Measurements from ENCODE around the gene PLXND1. TPM values are rescaled to one million over a fixed set of nuclear protein-coding genes. Genes with fewer than 3 reads are reported as not detected.

PLXND1 gene
- total RNA-seq, 1 experiment from 2014 or later, result 47.3 TPM

DNA sequence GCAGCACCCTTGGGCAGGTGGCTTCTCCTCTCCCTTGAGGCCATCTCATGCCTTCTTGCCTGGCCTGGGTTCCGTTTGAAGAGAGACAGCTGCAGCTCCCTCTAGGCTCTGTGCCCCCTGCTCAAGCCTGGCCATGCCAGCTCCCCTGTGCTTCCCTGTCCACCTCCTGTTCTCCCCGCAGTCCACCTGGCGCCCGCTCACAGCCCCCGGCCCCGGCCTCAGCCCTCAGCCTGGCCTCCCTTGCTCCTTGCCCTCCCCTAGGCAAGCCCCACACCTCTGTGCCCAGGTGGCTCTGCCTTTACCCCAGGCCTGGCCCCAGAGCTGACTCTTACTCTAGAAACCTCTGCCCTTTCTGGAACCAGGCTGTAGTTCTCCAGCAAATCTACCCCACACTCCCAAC is 91.9 kb downstream of the PLXND1 start:
- Histone ChIP-seq H4K20me1 (ENCODE audit: insufficient read depth) (no peaks in the 10 kb centered on the region), H3K9ac (ENCODE audit: low read length) (no peak overlapping the region), H3K4me3 (replicated peaks in 1 of 2; ENCODE audit: low read depth in 1 of 2, low read length in 2 of 2) (no peak overlapping the region), H3K79me2 (ENCODE audit: insufficient read depth, low read length) (no peaks in the 10 kb centered on the region), H3K9me3 (ENCODE audit: control insufficient read depth in 1 of 2, insufficient read depth in 1 of 2, low read depth in 1 of 2, low read length in 2 of 2) (no peaks in the 10 kb centered on the region), H2AFZ (ENCODE audit: low read depth, low read length, poor library complexity, severe bottlenecking) (no peak overlapping the region), H3K36me3 (ENCODE audit: control insufficient read depth in 1 of 2, insufficient read depth in 2 of 2, low read length in 2 of 2) (no peaks in the 10 kb centered on the region), H3K4me1 (ENCODE audit: control insufficient read depth in 1 of 2, insufficient read depth in 2 of 2, low read length in 2 of 2) (no peaks in the 10 kb centered on the region), H3K9me2 (ENCODE audit: insufficient read depth) (no peaks in the 10 kb centered on the region), H3K4me2 (ENCODE audit: low read length) (no peak overlapping the region), H3K27ac (ENCODE audit: low read depth, low read length) (no peak overlapping the region), H3K27me3 (ENCODE audit: insufficient read depth, low read length) (no peaks in the 10 kb centered on the region)
- no peak for TF ChIP-seq ELF1 (IDR thresholded peaks at IDR 0.05; ENCODE audit: borderline replicate concordance, low read depth)
- TF ChIP-seq, protein P1, sequence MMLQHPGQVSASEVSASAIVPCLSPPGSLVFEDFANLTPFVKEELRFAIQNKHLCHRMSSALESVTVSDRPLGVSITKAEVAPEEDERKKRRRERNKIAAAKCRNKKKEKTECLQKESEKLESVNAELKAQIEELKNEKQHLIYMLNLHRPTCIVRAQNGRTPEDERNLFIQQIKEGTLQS (IDR thresholded peaks at IDR 0.05), result no peak
- CTCF ChIA-PET, result no interaction called here
- BruUV-seq (replicated peaks), result no TSS peak
- RAD21 ChIA-PET (ENCODE audit: low non-redundant PET in 1 of 2, low total read pairs in 2 of 2, uncharacterized antibody in 2 of 2, unreplicated experiment in 2 of 2), result no interaction called here
- POLR2A ChIA-PET, result no interaction called here
- intact Hi-C loops (cut with micrococcal nuclease), result no loop called here
- DNase-seq (ENCODE audit: low read depth, low spot score) (no peak), ATAC-seq (no peak)

DNA sequence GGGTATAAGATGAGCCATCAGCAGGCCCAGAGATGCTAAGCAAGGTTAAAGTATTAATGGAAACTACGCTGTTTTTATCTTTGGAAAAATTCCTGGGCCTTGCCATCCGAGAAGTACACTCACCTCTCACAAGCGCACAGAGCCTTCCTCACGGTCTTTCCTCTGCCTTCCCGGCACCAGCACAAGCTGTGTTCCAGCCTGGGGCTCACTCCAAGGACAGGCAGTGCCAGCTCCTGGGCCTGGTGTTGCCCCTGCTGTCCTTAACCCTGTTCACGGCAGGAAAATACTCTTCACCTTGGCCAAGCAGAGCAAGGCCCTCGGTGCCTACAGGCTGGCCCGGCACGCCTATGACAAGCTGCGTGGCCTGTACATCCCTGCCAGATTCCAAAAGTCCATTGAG is 92.4 kb downstream of the PLXND1 start:
- Histone ChIP-seq H3K27ac (ENCODE audit: low read depth, low read length) (no peak overlapping the region), H3K36me3 (ENCODE audit: control insufficient read depth in 1 of 2, insufficient read depth in 2 of 2, low read length in 2 of 2) (no peaks in the 10 kb centered on the region), H3K4me2 (ENCODE audit: low read length) (no peak overlapping the region), H3K79me2 (ENCODE audit: insufficient read depth, low read length) (no peaks in the 10 kb centered on the region), H3K4me3 (replicated peaks in 1 of 2; ENCODE audit: low read depth in 1 of 2, low read length in 2 of 2) (no peak overlapping the region), H3K27me3 (ENCODE audit: insufficient read depth, low read length) (no peaks in the 10 kb centered on the region), H3K9me2 (ENCODE audit: insufficient read depth) (no peaks in the 10 kb centered on the region), H3K9me3 (ENCODE audit: control insufficient read depth in 1 of 2, insufficient read depth in 1 of 2, low read depth in 1 of 2, low read length in 2 of 2) (no peaks in the 10 kb centered on the region), H3K9ac (ENCODE audit: low read length) (no peak overlapping the region), H2AFZ (ENCODE audit: low read depth, low read length, poor library complexity, severe bottlenecking) (no peak overlapping the region), H3K4me1 (ENCODE audit: control insufficient read depth in 1 of 2, insufficient read depth in 2 of 2, low read length in 2 of 2) (no peaks in the 10 kb centered on the region), H4K20me1 (ENCODE audit: insufficient read depth) (no peaks in the 10 kb centered on the region)
- ChIA-PET POLR2A (no interaction called here), CTCF (no interaction called here), RAD21 (ENCODE audit: low non-redundant PET in 1 of 2, low total read pairs in 2 of 2, uncharacterized antibody in 2 of 2, unreplicated experiment in 2 of 2) (no interaction called here)
- no peak for DNase-seq (ENCODE audit: low read depth, low spot score)
- no TSS peak for BruUV-seq (replicated peaks)
- ATAC-seq, result no peak
- no peak for TF ChIP-seq CEBPB (IDR thresholded peaks at IDR 0.05; ENCODE audit: low read depth)
- TF ChIP-seq POLR2A (IDR thresholded peaks at IDR 0.05; ENCODE audit: borderline replicate concordance, extremely low read depth, insufficient read depth, insufficient read length), result no peak
- TF ChIP-seq SP1 (IDR thresholded peaks at IDR 0.05; ENCODE audit: low read depth), result no peak
- TF ChIP-seq, protein P1 (IDR thresholded peaks at IDR 0.05), result no peak
- intact Hi-C loops (cut with micrococcal nuclease), result no loop called here

Data from HCT116 (cell line).